ENCODE data around the gene SRPK1.

SRPK1 gene

DNA sequence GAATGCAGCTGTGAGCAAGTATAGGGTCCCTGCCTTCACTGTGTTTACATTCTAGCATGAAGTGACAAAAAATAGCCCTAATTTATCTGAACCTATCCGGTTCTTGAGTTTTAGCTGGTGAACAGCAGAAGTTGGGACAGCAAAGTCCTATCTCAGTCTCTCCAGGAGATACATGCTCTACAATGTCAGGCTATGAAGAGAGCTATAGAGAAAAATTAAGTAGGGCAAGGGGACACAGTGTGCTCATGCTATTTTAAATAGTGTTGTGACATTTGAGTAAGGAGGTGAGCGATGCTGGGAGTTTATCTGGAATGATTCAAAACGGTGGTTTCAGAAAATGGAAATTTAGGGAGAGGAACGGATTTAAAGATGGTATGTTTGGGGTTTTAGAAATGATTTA lies 20.4 kb downstream of the SRPK1 start:
- H3K27ac ChIP-seq: no peak overlapping the region
- TF ChIP-seq, protein P1, sequence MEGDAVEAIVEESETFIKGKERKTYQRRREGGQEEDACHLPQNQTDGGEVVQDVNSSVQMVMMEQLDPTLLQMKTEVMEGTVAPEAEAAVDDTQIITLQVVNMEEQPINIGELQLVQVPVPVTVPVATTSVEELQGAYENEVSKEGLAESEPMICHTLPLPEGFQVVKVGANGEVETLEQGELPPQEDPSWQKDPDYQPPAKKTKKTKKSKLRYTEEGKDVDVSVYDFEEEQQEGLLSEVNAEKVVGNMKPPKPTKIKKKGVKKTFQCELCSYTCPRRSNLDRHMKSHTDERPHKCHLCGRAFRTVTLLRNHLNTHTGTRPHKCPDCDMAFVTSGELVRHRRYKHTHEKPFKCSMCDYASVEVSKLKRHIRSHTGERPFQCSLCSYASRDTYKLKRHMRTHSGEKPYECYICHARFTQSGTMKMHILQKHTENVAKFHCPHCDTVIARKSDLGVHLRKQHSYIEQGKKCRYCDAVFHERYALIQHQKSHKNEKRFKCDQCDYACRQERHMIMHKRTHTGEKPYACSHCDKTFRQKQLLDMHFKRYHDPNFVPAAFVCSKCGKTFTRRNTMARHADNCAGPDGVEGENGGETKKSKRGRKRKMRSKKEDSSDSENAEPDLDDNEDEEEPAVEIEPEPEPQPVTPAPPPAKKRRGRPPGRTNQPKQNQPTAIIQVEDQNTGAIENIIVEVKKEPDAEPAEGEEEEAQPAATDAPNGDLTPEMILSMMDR (IDR thresholded peaks at IDR 0.05; ENCODE audit: low read depth, low read length): no peak
- H3K36me3 ChIP-seq: peaks cover 75% of the 10 kb centered on the region
- no peaks in the 10 kb centered on the region for H3K27me3 ChIP-seq (ENCODE audit: insufficient read depth, low read depth, severe bottlenecking)
- no peaks in the 10 kb centered on the region for H3K9me3 ChIP-seq (ENCODE audit: severe bottlenecking)
- H3K4me3 ChIP-seq (ENCODE audit: low read depth, low read length): no peak overlapping the region
- DNase-seq: no peak

DNA sequence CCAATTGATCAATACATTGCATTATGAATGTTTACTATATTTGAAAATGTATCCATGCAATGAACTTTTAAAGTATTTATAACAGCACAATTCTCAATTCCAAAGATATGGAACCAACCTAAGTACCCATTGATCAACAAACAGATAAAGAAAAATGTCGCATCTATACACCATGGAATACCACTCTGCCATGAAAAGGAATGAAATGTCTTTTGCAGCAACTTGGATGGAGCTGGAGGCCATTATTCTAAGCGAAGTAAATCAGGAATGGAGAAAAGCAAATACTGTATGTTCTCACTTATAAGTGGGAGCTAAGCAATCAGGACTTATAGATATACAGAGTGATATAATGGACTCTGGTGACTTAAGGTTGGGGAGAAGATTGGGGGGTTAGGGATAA lies 22.9 kb downstream of the SRPK1 start:
- no peak overlapping the region for H3K4me3 ChIP-seq (ENCODE audit: low read depth, low read length)
- no peak overlapping the region for H3K27ac ChIP-seq
- peaks cover 56% of the 10 kb centered on the region for H3K36me3 ChIP-seq
- no peaks in the 10 kb centered on the region for H3K9me3 ChIP-seq (ENCODE audit: severe bottlenecking)
- no peak for DNase-seq
- TF ChIP-seq, protein P1 (IDR thresholded peaks at IDR 0.05; ENCODE audit: low read depth, low read length): no peak
- no peaks in the 10 kb centered on the region for H3K27me3 ChIP-seq (ENCODE audit: insufficient read depth, low read depth, severe bottlenecking)

DNA sequence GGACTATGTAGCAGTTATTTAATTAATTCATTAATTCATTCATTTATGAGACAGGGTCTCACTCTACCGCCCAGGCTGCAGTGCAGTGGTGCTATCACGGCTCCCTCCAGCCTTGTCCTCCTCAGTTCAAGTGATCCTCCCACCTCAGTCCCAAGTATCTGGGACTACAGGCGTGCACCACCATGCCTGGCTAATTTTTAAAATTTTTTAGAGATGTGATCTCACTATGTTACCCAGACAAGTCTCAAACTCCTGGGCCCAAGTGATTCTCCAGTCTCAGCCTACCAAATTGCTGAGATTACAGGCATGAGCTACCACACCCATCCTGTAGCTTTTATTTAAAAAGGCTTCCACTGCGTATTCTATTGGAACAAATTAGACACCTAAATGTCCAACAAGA lies 23.4 kb downstream of the SRPK1 start:
- H3K27ac ChIP-seq: no peak overlapping the region
- H3K4me3 ChIP-seq (ENCODE audit: low read depth, low read length): no peak overlapping the region
- H3K27me3 ChIP-seq (ENCODE audit: insufficient read depth, low read depth, severe bottlenecking): no peaks in the 10 kb centered on the region
- no peak for DNase-seq
- peaks cover 55% of the 10 kb centered on the region for H3K36me3 ChIP-seq
- TF ChIP-seq, protein P1 (IDR thresholded peaks at IDR 0.05; ENCODE audit: low read depth, low read length): no peak
- no peaks in the 10 kb centered on the region for H3K9me3 ChIP-seq (ENCODE audit: severe bottlenecking)

DNA sequence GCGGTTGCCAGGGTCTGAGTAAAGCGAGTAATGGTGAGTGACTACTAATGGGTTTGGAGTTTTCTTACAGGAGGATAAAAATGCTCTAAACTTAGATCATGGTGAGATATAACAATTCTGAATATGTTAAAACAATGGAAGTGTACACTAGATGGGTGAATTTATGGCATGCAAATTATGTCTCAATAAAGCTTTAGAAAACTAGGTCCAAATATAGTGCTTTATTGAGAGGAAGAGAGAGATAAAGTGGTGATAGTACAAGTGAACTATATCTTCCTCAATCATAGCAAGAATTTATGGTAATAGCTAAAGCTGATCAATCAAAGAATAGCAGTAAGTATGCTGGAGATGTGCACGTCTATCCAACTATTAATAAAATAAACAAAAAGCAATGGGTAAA lies 23.9 kb downstream of the SRPK1 start:
- H3K27ac ChIP-seq: no peak overlapping the region
- TF ChIP-seq, protein P1 (IDR thresholded peaks at IDR 0.05; ENCODE audit: low read depth, low read length): no peak
- peaks cover 57% of the 10 kb centered on the region for H3K36me3 ChIP-seq
- H3K4me3 ChIP-seq (ENCODE audit: low read depth, low read length): no peak overlapping the region
- no peaks in the 10 kb centered on the region for H3K9me3 ChIP-seq (ENCODE audit: severe bottlenecking)
- DNase-seq: no peak
- no peaks in the 10 kb centered on the region for H3K27me3 ChIP-seq (ENCODE audit: insufficient read depth, low read depth, severe bottlenecking)

DNA sequence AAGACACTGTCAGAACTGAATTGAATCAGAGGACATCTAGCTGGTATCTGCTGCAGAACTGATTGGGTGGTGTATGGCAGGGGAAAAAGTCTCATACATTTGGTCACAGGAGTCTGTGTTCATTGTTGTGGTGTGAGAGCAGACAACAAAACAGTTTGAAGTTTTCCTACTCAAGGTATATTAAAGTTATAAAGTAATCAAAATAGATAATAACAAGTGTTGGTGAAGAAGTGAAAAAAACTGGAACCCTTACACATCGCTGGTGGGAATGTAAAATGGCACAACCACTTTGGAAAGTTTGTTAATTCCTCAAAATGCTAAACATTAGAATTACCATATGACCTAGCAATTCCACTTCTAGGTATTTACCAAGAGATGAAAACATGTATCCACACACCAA lies 24.7 kb downstream of the SRPK1 start:
- TF ChIP-seq, protein P1 (IDR thresholded peaks at IDR 0.05; ENCODE audit: low read depth, low read length): no peak
- Histone ChIP-seq H3K9me3 (ENCODE audit: severe bottlenecking) (no peaks in the 10 kb centered on the region), H3K27me3 (ENCODE audit: insufficient read depth, low read depth, severe bottlenecking) (no peaks in the 10 kb centered on the region), H3K27ac (no peak overlapping the region), H3K36me3 (peaks cover 55% of the 10 kb centered on the region), H3K4me3 (ENCODE audit: low read depth, low read length) (no peak overlapping the region)
- no peak for DNase-seq

DNA sequence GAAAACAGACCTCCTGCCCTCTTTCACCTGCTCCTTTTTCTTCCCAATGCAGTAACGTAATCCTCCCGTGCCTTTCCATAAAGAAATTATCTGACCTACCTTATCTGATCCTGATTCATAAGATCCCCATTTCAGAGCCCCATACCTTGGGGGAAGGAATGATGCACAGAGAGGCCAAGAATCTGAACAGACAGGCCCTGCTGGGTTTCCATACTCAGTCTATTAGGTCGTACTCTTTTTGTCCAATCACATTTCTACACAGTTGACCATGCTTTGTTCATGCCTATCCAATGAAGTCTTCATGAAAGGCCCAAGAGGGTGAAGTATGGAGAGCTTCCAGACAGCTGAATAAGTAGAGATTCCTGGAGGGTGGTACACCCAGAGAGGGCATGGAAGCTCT lies 25.3 kb downstream of the SRPK1 start:
- H3K36me3 ChIP-seq: peaks cover 53% of the 10 kb centered on the region
- no peak overlapping the region for H3K27ac ChIP-seq

More for the DNA sequence above, 25.3 kb downstream of the SRPK1 start:
- Histone ChIP-seq H3K27me3 (ENCODE audit: insufficient read depth, low read depth, severe bottlenecking) (no peaks in the 10 kb centered on the region), H3K9me3 (ENCODE audit: severe bottlenecking) (no peaks in the 10 kb centered on the region), H3K4me3 (ENCODE audit: low read depth, low read length) (no peak overlapping the region)
- DNase-seq: no peak
- TF ChIP-seq, protein P1 (IDR thresholded peaks at IDR 0.05; ENCODE audit: low read depth, low read length): no peak

Data from WERI-Rb-1 (cell line).